ENCODE results near the gene DYSF.

DNA sequence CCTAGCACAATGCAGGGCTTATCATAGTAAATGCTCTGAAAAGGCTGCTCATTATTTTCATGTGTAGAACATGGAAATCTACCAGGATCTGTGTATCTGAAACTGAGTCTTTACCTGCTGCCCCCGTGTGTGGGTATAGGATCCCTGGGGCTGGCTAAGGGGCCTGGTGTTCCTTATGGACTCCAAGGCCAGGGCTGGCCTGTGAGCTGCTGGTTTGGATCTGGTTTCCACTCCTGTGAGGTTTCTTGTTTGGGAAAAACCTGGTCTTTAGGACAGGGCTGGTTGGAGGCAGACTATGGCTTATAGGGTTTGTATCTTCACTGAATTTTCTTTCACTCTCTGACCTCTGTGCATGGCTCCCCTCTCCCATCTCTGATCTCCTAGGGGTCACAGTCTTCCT is 80.8 kb downstream of the DYSF start:
- TF ChIP-seq, protein P1, sequence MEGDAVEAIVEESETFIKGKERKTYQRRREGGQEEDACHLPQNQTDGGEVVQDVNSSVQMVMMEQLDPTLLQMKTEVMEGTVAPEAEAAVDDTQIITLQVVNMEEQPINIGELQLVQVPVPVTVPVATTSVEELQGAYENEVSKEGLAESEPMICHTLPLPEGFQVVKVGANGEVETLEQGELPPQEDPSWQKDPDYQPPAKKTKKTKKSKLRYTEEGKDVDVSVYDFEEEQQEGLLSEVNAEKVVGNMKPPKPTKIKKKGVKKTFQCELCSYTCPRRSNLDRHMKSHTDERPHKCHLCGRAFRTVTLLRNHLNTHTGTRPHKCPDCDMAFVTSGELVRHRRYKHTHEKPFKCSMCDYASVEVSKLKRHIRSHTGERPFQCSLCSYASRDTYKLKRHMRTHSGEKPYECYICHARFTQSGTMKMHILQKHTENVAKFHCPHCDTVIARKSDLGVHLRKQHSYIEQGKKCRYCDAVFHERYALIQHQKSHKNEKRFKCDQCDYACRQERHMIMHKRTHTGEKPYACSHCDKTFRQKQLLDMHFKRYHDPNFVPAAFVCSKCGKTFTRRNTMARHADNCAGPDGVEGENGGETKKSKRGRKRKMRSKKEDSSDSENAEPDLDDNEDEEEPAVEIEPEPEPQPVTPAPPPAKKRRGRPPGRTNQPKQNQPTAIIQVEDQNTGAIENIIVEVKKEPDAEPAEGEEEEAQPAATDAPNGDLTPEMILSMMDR (IDR thresholded peaks at IDR 0.05) = no peak
- TF ChIP-seq POLR2A (IDR thresholded peaks at IDR 0.05) = no peak
